Smooth muscle cell (in vitro differentiated cells): ENCODE measurements around the gene LDB2. TPM values are rescaled to one million over a fixed set of nuclear protein-coding genes. Genes with fewer than 3 reads are reported as not detected.

Experiments used
- DNase-seq: peaks from one replicate; lab custom pipeline; 2025; ENCODE audit not compliant: unreplicated experiment; lab: John Stamatoyannopoulos, UW
- H2AFZ ChIP-seq: fragments of 200-600 bp; sonication (generic); 2 replicates; pipeline ENCODE4 v1.6.0; 2016; ENCODE audit warnings: antibody characterized with exemption, low read depth, mild to moderate bottlenecking
- H3F3A ChIP-seq: fragments of 200-600 bp; sonication (generic); 2 replicates; pipeline ENCODE4 v1.6.0; 2017; ENCODE audit warnings: antibody characterized with exemption, low read depth
- H3K27ac ChIP-seq: fragments of 200-600 bp; sonication (generic); 2 replicates; pipeline ENCODE4 v1.5.1; 2016; ENCODE audit warnings: low read depth, mild to moderate bottlenecking
- H3K27me3 ChIP-seq: fragments of 200-600 bp; sonication (generic); 2 replicates; pipeline ENCODE4 v1.6.1; 2016; ENCODE audit warnings: low read depth, mild to moderate bottlenecking
- H3K36me3 ChIP-seq: fragments of 200-600 bp; sonication (generic); 2 replicates; pipeline ENCODE4 v1.5.1; 2016; ENCODE audit warnings: low read depth
- H3K4me1 ChIP-seq: fragments of 200-600 bp; sonication (generic); 2 replicates; pipeline ENCODE4 v1.5.1; 2016; ENCODE audit warnings: low read depth
- H3K4me2 ChIP-seq: fragments of 200-600 bp; sonication (generic); 2 replicates; pipeline ENCODE4 v1.6.0; 2016; ENCODE audit warnings: mild to moderate bottlenecking
- H3K4me3 ChIP-seq: fragments of 200-600 bp; sonication (generic); 2 replicates; pipeline ENCODE4 v1.5.1; 2016; ENCODE audit warnings: mild to moderate bottlenecking
- H3K79me2 ChIP-seq: fragments of 200-600 bp; sonication (generic); 2 replicates; pipeline ENCODE4 v1.6.0; 2016; ENCODE audit warnings: low read depth, mild to moderate bottlenecking
- H3K9ac ChIP-seq: fragments of 200-600 bp; sonication (generic); 2 replicates; pipeline ENCODE4 v1.6.0; 2016; ENCODE audit warnings: low read depth
- H3K9me3 ChIP-seq: fragments of 200-600 bp; sonication (generic); replicated peaks from 2 replicates; pipeline ENCODE4 v1.5.1; 2016; ENCODE audit warnings: low read depth
- H4K20me1 ChIP-seq: fragments of 200-600 bp; sonication (generic); 2 replicates; pipeline ENCODE4 v1.6.0; 2016; ENCODE audit warnings: low read depth
- WGBS: methylation state at CpG from one replicate; pipeline ENCODE4 v1.1.7; 2016; ENCODE audit warnings: low lambda C conversion rate; 5-methylcytosine and 5-hydroxymethylcytosine counted together
- polyA plus RNA-seq: library from polyadenylated mRNA; unstranded; fragments of >200 nt; fragmentation: Nextera tagmentation; extraction: Ambion mirVana; gene quantifications from 2 replicates; pipeline ENCODE4 v1.2.1, GENCODE V29; 2016
- total RNA-seq: library from RNA; depleted of rRNA; stranded (reverse); fragments of >200 nt; gene quantifications from 2 replicates; pipeline ENCODE4 v1.2.3, GENCODE V29; 2014
- TF ChIP-seq, protein P1 (sequence below): fragments of 200-600 bp; sonication (generic); IDR thresholded peaks from 2 replicates; pipeline ENCODE4 v1.5.1; 2017; ENCODE audit warnings: borderline replicate concordance, mild to moderate bottlenecking, antibody characterized with exemption; ENCODE audit not compliant: insufficient read depth, poor library complexity, severe bottlenecking

The LDB2 gene
- total and polyA plus RNA-seq, 2 experiments from 2014 or later: 30.6 to 61.5 TPM

DNA sequence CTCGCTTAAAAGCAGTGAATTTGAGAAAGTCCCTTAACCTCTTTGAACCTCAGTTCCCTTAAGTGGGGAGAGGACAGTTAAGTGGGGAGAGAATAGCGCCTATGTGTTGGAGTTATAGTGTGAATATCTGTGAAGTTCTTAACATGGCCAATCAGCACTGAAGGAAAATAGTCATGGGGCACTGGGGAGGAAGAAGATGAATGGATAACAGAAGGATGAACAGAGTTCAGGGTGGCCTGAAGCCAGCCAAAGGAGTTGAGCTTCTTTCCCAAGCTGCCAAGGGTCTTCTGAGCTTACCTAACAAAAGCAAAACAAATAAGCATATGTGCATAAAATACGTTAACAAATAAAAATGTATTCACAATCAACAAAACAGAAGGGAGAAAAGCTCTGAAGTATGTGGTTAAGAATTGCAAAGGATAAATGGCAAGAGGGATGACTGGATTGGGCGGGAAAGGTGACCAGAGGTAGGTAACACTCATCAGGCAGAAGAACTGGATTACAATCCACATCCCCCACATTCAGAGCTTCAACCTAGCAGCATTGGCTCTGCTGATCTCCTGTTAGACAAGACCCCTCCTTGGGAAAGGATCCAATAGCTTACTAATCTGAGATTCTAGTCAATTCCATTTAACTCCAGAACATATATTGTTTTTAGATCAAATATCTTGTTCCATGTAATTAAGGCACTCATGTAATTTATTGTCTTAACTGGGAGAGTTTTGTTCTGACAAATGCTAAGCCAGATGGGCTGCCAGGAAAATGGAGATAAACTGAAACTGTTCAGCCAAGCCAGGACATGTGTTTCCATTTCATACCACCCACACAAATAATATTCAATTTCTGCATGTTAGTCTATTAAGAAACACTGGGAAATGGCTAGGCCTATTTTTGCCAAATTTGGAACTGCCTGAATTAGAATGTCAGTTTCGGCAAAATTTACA is 221.2 kb downstream of the LDB2 start:
- Histone ChIP-seq H3K4me1 (peaks cover 9% of the 10 kb centered on the region), H2AFZ (no peak overlapping the region), H3K4me3 (no peak overlapping the region), H3K9ac (no peak overlapping the region), H3F3A (no peaks in the 10 kb centered on the region), H3K27ac (no peak overlapping the region), H3K4me2 (no peak overlapping the region), H3K79me2 (no peaks in the 10 kb centered on the region), H4K20me1 (no peaks in the 10 kb centered on the region), H3K36me3 (no peaks in the 10 kb centered on the region), H3K9me3 (no peaks in the 10 kb centered on the region), H3K27me3 (no peaks in the 10 kb centered on the region)
- TF ChIP-seq, protein P1, sequence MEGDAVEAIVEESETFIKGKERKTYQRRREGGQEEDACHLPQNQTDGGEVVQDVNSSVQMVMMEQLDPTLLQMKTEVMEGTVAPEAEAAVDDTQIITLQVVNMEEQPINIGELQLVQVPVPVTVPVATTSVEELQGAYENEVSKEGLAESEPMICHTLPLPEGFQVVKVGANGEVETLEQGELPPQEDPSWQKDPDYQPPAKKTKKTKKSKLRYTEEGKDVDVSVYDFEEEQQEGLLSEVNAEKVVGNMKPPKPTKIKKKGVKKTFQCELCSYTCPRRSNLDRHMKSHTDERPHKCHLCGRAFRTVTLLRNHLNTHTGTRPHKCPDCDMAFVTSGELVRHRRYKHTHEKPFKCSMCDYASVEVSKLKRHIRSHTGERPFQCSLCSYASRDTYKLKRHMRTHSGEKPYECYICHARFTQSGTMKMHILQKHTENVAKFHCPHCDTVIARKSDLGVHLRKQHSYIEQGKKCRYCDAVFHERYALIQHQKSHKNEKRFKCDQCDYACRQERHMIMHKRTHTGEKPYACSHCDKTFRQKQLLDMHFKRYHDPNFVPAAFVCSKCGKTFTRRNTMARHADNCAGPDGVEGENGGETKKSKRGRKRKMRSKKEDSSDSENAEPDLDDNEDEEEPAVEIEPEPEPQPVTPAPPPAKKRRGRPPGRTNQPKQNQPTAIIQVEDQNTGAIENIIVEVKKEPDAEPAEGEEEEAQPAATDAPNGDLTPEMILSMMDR: no peak
- WGBS: 97% methylated on average over 5 of the region's 5 CpGs
- DNase-seq: no peak

DNA sequence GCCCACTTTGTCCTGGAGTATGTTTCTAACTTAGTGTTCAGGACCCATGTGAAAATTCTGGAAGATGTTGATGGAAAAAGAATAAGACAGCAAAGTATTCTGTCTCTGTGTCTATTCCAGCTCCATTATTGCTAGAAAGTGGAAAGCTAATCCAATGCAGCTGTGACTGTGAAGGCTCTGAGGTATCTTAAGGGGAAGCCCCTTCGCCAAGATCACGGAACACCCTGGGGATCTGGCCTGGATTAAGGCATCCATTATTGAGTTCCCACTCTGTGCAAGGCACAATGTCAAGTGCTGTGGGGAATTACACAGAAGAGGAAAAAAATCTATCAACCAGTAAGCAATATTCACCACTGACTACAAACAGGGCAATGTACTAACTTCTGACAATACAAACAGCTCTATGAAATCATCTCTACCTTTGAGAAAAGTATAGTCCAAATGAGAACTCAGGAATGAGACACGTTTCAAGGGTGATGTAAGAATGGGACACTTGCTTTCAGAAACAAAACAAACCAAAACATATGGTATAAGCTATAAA is 222.1 kb downstream of the LDB2 start:
- H3K36me3 ChIP-seq: no peaks in the 10 kb centered on the region
- H3K27me3 ChIP-seq: no peaks in the 10 kb centered on the region
- WGBS: 96% methylated on average over 3 of the region's 3 CpGs
- H4K20me1 ChIP-seq: no peaks in the 10 kb centered on the region
- no peaks in the 10 kb centered on the region for H3K9me3 ChIP-seq
- no peaks in the 10 kb centered on the region for H3F3A ChIP-seq
- H3K9ac ChIP-seq: no peak overlapping the region
- no peak overlapping the region for H3K4me2 ChIP-seq
- no peak for DNase-seq
- no peaks in the 10 kb centered on the region for H3K79me2 ChIP-seq
- no peak overlapping the region for H3K27ac ChIP-seq
- peaks cover 9% of the 10 kb centered on the region for H3K4me1 ChIP-seq
- TF ChIP-seq, protein P1: no peak
- H3K4me3 ChIP-seq: no peak overlapping the region
- no peak overlapping the region for H2AFZ ChIP-seq

DNA sequence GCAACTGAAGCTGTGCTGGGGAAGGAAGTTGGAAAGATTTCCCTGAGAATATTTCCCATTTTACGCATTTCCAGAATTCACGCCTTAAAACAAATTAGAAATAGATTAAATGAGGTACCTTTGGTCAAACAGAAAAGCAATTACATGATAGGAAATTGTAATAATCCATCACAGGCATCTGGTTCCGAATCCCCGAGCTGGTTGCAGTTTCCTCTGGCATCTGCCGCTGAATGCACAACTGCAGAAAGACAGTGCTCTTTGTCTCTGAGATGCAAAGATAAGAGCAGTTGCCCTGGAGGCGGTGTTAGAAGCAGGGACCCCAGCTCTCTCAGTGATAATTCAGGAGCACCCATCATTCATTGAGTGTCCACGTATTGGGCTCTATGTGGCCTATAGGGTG is 224.4 kb downstream of the LDB2 start:
- Histone ChIP-seq H3K27me3 (no peaks in the 10 kb centered on the region), H2AFZ (no peak overlapping the region), H4K20me1 (no peaks in the 10 kb centered on the region), H3K4me2 (no peak overlapping the region), H3K9ac (no peak overlapping the region), H3F3A (no peaks in the 10 kb centered on the region), H3K79me2 (no peaks in the 10 kb centered on the region), H3K9me3 (no peaks in the 10 kb centered on the region), H3K4me1 (no peaks in the 10 kb centered on the region), H3K27ac (no peak overlapping the region), H3K36me3 (no peaks in the 10 kb centered on the region), H3K4me3 (no peak overlapping the region)
- no peak for DNase-seq
- 67% methylated on average over 7 of the region's 7 CpGs for WGBS
- TF ChIP-seq, protein P1: no peak
